NCI-H146 treated with DMSO at 0.1 percent for 48 hours (cell line): ENCODE results near the gene MANSC1.
"Not testable (repeated sequence)": the region's sequence is repeated elsewhere in the genome, so short reads cannot be mapped to it uniquely, and the experiment has no call there.

Experiments
- DNase-seq: peaks from one replicate; lab custom pipeline; 2025; ENCODE audit not compliant: unreplicated experiment; lab: John Stamatoyannopoulos, UW

Gene MANSC1

DNA sequence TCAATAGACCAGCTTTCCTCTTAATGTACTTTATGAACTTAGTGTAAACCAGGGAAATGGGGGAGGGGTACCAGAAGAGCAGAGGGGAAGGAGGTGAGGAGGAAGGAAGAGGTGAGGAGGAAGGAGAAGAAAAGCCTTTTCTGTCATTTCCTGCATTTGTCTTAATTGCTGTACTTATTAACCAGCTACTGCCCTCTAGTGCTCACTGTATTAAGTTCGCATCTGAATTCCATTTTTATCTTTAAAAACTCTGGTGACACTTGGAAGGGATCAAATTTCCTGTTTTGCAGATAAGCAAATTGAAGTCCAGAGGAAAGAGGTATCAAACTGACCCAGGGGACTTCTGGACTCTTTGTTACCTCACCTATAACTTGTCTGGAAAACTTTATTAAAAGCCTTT lies 22.2 kb downstream of the MANSC1 start:
- peak; percentile 80 for DNase-seq

GRCh38 chr12:12326262-12326661 lies 23.8 kb downstream of the MANSC1 start:
- DNase-seq: no peak

- no peak for DNase-seq
Observed at GRCh38 chr12:12323591-12323990, 26.5 kb downstream of the MANSC1 start.

DNA sequence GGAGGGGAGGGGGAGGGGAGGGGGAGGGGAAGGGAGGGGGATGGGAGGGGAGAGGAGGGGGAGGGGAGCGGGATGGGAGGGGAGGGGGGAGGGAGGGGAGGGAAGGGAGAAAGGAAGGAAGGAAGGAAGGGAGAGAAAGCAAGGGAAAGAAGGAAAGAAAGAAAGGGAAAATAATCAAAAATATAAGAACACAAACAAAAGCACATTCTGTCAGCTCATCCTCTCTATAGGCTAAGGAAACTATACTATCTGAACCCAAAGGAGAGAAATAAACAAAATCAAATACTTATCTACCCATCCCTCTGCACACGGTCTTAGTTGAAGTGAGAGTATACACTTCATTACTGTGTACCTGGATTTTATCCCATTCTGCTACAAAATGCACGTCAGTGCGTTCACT lies 26.9 kb downstream of the MANSC1 start:
- no peak for DNase-seq

- no peak for DNase-seq
Observed at GRCh38 chr12:12319451-12320183, 30.4 kb downstream of the MANSC1 start.

DNA sequence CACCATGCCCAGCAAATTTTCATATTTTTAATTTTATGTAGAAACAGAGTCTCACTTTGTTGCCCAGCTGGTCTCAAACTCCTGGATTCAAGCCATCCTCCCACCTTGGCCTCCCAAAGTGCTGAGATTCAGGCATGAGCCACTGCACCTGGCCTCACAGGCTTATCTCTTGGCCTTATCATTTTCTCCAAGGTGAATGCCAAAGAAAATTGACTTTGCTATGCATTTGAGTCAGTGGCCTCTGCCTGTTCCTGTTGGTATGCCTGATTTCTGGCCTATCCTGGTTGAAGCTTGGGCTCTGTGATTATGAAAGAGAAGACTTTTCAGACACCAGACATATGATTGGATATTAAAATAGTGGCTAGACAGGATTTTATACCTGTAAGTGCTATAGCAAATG lies 34.2 kb downstream of the MANSC1 start:
- DNase-seq: no peak

DNA sequence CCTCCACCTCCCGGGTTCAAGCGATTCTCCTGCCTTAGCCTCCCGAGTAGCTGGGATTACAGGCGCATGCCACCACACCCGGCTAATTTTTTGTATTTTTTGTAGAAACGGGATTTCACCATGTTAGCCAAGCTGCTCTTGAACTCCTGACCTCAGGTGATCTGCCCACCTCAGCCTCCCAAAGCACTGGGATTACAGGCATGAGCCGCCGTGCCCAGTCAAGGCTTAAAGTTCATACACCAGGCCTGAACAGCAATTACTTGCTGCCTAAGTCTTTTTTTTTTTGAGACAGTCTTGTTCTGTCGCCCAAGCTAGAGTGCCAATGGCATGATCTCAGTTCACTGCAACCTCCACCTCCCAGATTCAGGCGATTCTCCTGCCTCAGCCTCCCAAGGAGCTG lies 39.3 kb downstream of the MANSC1 start:
- DNase-seq: not testable (repeated sequence)

GRCh38 chr12:12305568-12306300 lies 44.3 kb downstream of the MANSC1 start:
- DNase-seq: no peak

DNA sequence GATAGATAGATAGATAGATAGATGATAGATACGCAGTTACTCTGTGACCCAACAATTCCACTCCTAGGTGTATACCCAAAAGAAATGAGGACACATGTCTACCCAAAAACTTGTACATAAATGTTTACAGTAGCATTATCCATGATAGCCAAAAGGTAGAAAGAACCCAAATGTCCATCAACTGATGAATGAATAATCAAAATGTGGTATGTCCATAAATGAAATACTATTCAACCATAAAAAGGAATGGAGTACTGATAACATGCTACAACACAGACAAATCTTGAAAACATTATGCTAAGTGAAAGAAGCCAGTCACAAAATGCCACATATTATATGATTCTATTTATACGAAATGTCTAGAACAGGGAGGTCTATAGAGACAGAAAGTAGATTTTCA lies 47.1 kb downstream of the MANSC1 start:
- DNase-seq: no peak

DNA sequence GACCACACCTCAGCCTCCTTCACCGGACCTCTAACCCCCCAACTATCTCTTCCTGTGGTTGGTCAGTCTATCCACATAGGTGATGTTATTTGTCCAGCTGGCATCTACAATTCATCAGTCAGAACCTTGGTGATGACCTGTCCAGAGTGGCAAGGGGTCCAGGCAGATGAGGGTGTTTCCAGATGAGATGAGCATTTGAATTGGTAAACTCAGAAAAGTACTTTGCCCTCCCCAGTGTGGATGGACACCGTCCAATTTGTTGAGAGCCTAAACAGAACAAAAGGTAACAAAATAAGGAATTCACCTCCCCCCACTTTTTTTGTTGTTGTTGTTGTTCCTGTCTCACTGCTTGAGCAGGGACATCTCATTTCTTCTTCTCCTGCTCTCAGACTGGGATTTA lies 48.9 kb downstream of the MANSC1 start:
- DNase-seq: no peak

DNA sequence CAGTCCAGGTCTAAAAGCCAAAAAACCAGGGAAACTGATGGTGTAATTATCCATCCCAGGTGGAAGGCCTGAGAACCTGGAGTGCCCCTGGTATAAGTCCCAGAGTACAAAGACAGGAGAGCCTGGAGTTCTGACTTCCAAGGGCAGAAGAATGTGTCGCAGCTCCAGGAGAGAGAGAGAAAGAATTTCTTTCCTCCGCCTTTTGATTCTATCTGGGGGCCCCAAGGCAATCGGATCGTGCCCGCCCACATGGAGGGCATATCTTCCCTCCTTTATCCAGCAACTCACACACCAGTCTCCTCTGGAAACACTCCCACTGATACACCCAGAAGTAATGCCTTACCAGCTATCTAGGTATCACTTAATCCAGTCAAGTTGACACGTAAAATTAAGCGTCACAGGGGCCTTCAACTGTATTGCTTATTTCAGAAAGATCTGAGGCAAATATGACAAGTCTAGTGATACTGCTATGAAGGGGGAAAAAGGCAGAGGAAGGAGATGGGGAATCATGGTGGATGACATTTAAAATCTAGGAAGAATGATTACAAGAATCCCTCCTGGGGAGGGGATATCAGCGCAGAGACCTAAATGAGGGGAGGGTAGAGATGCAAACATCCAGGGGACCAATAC lies 52.7 kb downstream of the MANSC1 start:
- DNase-seq: no peak

DNA sequence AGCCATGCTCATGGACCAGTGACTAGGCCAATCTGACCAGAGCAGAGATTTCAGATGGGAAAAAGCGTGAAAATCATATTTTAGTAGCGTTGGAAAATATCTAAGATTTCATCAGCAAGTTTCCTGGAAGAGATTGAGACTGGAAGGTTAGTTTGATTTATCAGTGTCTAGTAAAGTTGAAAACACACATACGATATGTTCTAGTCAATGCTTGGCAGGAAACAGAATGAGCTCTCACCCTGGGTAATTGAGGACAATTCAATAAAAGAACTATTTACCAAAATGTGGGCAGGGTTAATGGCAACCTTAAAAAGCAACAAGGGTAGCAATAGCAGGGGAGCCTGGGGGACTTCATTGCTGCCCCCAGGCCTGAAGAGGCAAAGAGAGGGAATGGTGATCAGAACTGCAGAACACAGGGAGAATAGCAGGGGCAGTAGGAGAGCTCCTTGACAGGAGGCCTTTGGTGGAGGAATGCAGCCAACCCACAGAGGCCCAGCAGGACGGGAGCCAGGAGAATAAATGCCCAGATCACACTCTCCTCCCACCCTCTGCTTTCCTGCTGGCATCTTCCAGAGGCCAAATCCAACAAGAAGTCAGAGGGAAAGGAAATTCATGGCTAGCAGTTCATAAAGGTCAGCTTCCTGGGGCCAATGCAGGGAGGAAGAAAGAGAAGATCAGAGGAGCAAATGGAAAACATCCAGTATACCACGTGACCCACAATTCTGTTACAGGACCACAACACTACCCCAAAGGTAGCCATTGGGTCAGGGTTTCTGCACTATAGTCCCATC lies 55.6 kb downstream of the MANSC1 start:
- DNase-seq: no peak

DNA sequence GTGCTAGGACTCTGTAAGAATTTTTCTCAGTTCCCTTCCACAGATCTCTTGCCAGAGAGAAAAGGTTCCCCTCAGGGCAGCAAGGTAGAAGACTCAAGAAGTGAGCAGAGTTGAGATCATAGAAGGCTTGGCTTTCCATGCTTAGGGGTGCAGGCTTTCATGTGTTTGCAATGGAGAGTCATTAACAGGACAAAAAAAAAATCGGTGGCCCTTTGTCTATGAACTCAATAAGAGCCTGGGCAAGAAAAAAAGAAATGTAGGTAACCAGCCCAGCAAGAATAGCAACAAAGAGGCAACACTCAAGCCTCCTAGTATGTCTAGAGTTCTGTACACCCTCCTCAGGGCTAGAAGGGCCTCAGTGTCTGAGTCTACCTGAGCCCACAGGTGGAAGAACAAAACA lies 59.8 kb downstream of the MANSC1 start:
- no peak for DNase-seq

GRCh38 chr12:12286441-12286840 lies 63.6 kb downstream of the MANSC1 start:
- DNase-seq: no peak

DNA sequence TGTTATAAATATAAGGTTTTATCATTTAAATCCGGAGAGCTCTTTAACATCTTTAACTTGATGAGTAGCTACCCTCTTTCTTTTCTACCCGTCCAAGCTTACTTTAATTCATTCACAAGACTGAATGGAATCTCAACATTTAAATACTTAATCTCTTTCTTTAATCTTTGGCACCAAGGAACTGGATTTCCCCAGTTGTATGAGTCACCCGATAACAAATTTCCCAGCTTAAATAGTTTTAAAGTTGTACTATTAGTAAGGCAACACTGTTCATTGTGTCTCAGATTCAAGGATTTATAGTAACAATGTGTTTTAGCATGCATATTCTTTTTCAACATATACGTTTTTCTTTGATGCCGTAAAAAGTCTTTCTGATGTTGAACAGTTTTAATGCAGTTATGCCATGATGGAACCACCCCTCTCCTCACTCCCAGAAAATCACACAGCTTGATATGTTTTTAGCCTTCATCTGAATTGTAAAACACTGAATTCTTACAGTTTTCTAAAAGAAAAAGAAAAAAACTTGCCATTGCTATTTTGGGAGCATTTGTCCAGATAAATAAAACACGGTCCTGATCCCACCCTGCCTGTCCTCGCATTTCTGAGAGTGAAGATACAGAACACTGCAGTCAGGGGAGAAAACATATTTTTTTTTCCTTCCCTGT lies 67.1 kb downstream of the MANSC1 start:
- no peak for DNase-seq

DNA sequence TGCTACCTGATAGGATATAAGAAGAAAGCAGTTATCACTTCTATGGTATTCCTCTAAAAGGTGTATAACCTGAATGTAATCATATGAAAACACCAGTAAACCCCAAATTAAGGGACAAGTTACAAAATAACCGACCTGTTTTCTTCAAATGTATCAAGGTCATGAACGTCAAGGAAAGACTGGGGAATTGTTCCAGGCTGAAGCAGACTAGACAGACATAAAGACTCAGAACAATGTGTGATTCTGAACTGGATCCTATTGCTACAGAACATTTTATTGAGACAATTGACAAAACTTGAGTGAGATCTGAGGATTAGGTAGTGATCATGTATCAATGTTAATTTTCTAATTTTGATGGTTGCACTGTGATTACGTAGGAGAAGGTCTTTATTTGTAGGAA lies 67.8 kb downstream of the MANSC1 start:
- no peak for DNase-seq

DNA sequence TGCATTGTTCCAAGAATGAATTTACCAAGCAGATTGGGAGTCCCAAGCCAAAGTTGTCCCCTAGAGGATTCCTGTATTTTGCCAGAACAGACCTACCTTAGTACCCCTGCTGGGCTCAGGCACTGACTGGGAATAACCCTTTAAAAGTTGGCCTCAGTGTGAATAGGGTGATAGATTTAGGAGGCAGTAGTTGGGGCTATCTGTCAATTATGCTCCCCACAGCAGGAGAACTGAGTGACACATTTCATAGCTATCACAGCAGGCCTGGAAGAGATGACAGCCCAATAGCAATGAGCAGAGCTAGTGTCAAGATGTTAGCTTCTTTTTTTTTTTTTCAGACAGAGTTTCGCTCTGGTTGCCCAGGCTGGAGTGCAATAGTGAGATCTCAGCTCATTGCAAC lies 68.9 kb downstream of the MANSC1 start:
- DNase-seq: no peak

- no peak for DNase-seq
Observed at GRCh38 chr12:12278899-12279298, 71.1 kb downstream of the MANSC1 start.
